Activated CD4-positive, CD25-positive, alpha-beta regulatory T cell treated with anti-CD3 and anti-CD28 coated beads, Interleukin-2, amount 50 U/mL, for 16 hours (primary cell): Measurements from ENCODE around the gene FAM171A2.

ENCODE experiments used
- DNase-seq: peaks from one replicate; pipeline ENCODE4 v3.0.0-alpha.2; 2020; ENCODE audit warnings: low read depth, low spot score

FAM171A2 gene

DNA sequence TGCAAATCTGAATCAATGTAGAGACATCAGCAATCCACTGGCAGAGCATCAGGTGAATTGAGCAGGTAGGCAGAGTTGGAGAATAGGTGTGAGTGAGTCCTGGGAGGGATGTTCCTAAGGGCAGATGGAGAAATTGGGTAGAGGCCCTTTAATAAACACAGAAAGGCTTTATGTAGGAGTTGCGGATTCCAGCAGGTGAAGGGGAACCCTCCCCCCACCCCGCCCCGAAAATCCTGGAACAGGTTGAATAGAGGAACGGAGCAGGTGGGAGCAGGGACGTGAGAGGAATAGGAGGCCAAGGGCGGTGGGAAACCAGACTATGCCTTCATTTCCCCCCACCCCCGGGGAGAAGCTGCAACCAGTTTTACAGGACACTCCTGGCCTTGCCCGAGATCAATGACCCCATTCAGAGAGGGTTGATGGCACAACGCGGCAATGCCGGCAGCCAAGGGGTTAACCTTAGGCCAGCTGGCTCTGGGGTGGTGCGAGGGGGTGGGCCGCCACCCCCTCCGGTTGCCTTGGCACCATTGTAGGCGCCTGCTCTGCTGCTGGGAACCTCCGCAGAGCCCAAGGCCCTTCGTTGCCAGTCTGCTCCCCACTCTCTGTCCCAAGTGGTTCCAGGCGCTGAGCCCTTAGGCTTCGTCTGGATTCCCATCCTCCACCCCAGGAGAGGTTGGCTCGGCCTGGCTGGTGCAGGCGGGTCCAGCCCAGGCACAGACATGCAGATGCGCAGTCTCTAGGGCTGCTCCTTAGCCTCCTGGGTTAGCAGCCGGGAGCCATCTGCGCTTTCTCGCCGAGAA is 56.1 kb downstream of the FAM171A2 start:
- no peak for DNase-seq

DNA sequence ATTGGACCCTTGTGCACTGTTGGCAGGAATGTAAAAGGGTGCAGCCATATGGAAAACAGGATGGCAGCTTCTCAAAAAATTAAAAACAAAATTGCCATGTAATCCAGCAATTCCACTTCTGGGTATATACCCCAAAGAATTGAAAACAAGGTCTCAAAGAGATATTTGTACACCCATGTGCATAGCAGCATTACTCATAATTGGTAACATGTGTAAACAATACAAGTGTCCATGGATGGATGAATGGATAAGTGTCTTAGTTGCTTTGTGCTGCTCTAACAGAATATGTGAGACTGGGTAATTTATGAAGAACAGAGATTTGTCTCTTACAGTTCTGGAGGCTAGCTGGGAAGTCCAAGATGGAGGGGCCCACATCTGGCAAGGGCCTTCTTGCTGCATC is 59.0 kb downstream of the FAM171A2 start:
- no peak for DNase-seq
